ENCODE measurements around the gene RINL.
A peak's percentile ranks its signal among the peaks of the same experiment; 100 is the strongest.
"Not testable (repeated sequence)": the region's sequence is repeated elsewhere in the genome, so short reads cannot be mapped to it uniquely, and the experiment has no call there.

RINL gene

DNA sequence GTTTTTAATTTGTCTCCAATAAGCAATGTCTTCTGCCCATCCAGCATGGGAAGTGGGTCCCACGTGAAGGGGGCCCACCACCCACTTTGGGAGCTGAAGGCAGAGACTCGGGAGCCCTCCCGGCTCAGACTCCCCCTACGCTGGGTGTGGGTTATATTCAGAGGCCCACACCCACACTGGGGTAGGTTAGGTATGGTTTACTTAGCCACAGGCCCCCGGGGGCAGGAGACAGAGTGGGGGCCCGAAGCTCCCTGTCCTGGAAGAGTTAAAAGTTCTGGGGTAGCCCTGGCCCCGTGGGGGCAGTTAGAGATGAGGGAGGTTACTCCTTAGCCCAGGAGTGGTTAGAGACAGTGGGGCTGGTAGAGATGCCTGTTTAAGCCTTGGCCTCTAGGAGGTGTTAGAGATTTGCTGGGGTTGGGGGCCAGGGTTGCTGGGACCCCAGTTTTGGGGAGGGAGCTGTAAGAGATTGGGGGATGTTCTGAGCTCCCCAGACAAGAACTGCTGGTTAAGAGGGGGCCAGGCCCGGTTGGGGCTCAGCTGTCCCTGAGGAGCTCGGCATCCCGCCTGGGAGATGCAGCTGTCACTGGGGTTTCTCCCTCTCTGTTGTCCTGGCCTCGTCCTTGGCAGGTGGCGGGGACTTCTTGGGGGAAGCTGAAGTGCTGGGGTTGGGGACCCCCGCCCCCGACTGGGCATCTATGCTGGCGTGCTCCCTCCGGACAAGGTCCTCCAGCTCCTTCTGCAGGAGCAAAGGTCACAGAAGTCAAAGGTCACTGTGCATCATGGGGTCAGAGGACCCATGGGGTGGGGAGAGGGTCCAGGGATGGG lies 712 bp upstream of the RINL start:
- peak overlapping the region; percentile 92 for H3K4me3 Mint-ChIP-seq
- H3K36me3 Mint-ChIP-seq = peaks cover 20% of the 10 kb centered on the region
- H3K27me3 Mint-ChIP-seq = no peaks in the 10 kb centered on the region
- H3K9me3 Mint-ChIP-seq = no peaks in the 10 kb centered on the region
- peaks cover 46% of the 10 kb centered on the region for H3K4me1 Mint-ChIP-seq
- CTCF ChIA-PET = interaction anchor here (1.2 to 4.3 kb wide), 4 partner anchors 9 to 52 kb away, joined by 4 to 34 read pairs (median 6); partner anchors contain the start of genes MRPS12 and SARS2
- H3K27ac Mint-ChIP-seq = peak overlapping the region; percentile 98
- DNase-seq = peak; percentile 30

DNA sequence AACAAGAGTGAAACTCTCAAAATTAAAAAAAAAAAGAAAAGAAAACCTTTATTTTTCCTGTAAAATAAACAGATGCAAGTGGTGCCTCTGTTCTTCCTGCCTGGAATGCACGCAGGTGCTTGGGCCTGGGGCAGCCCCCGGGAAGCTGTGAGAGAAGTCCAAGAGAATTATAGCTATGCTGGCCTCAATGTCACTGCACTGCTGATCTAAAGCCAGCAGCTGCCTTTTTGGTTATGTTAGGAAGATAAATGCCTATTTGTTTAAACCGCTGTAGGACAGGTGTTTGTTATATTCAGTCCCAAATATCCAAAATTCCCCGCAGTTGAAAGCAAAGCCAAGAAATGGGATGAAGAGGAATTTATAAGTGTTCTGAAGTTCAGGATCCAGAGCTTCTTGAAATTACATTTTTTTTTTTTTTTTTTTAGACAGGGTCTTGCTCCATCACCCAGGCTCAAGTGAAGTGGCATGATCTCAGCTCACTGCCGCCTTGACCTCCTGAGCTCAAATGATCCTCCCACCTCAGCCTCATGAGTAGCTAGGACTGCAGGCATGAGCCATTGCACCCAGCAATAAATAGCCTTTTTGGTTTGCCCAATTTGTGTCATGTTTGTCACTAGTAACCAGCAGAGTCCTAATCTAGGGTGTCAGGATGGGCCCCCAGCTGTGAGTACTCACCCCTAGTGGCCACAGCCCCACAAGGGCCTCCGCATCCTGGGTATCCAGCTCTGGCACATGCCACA lies 2.2 kb downstream of the RINL start:
- Mint-ChIP-seq H3K27me3 (no peaks in the 10 kb centered on the region), H3K36me3 (peaks cover 26% of the 10 kb centered on the region), H3K4me1 (peaks cover 51% of the 10 kb centered on the region), H3K9me3 (no peaks in the 10 kb centered on the region), H3K4me3 (no peak overlapping the region), H3K27ac (peak overlapping the region; percentile 77)
- CTCF ChIA-PET = interaction anchor here (0.6 to 4.3 kb wide), 2 partner anchors 12 to 22 kb away, joined by 4 to 34 read pairs; no protein-coding TSS in a partner anchor
- no peak for DNase-seq

DNA sequence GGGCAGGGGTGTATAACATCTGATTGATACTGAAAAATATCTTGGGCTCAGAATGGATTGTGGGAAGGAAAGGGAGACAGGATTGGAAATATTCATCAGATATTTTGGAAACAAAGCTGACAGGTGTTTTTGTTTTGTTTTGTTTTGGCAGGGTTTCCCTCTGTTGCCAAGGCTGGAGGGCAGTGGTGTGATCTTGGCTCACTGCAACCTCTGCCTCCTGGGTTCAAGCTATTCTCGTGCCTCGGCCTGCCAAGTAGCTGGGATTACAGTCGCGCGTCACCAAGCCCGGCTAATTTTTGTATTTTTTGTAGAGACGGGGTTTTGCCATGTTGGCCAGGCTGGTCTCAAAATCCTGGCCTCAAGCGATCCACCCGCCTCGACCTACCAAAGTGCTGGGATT lies 4.7 kb downstream of the RINL start:
- H3K4me3 Mint-ChIP-seq, DNase-seq, H3K9me3 Mint-ChIP-seq, H3K27me3 Mint-ChIP-seq: not testable (repeated sequence)
- Mint-ChIP-seq H3K4me1 (peaks cover 58% of the 10 kb centered on the region), H3K27ac (peak overlapping the region; percentile 12), H3K36me3 (peaks cover 39% of the 10 kb centered on the region)
- CTCF ChIA-PET = interaction anchor here (0.7 to 1.4 kb wide), 2 partner anchors 26 to 31 kb away, joined by 3 read pairs; no protein-coding TSS in a partner anchor

DNA sequence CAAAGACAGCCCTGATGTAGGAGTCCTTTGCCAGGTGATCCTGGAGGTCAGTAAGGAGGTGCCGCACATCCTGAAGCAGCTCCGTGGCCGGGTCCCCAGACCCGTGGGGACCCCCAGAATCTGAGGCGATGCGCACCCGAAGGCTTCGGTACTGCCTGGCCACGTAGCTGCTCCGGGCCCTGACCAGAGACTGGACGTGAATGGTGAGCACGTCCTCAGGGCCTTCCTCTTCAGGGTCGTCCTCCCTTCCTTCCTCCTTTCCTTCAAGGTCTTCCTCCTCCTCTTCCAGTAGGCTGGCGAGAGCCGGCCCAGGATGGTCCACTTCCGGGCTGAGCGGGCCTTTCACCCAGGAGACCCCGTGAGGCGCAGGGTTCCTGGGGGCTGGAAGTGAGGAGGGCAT lies 7.5 kb downstream of the RINL start:
- H3K27me3 Mint-ChIP-seq = no peaks in the 10 kb centered on the region
- peaks cover 45% of the 10 kb centered on the region for H3K4me1 Mint-ChIP-seq
- DNase-seq = no peak
- H3K27ac Mint-ChIP-seq = peak overlapping the region; percentile 74
- H3K9me3 Mint-ChIP-seq = no peaks in the 10 kb centered on the region
- H3K36me3 Mint-ChIP-seq = peaks cover 35% of the 10 kb centered on the region
- CTCF ChIA-PET = interaction anchor here (1.0 to 2.4 kb wide), 5 partner anchors 13 to 468 kb away, joined by 3 to 10 read pairs (median 4); partner anchors contain the start of genes FAM98C and NFKBIB
- H3K4me3 Mint-ChIP-seq = peak overlapping the region; percentile 69

DNA sequence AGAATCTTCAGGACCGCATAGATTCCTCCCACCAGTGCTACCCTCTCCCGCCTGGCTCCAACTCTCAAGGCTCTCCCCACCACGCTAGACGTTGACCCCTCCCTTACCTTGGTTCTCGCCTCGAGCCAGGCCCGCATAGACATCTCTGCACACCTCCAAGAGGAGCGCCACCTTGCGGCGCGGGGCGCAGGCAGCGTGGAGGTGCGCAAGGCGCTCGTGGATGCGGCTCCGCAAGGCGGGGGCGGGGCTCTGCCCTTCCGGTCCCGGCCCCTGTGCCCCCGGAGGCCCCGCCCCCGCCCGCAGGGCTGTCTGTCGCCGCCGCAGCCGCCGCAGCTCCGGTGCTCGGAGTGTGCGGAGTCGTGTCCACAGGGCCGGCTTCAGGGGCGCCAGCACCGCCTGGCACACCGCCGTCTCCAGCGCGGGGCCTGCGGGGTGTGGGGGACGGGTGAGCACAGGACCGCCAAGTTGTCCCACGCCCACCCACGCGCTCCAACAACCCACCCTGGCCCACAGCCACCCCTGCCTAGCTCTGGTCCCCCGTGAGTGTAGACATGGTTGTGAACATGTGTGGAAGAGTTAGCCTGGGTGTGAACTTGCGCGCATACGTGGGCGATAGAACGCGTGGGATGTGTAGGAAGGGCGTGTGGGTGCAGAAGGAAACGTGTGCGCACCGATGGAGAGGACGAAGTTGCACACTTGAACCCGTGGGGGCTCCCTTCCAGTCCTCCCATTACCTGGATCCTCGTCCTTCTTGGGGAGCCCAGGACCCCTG lies 8.1 kb downstream of the RINL start:
- Mint-ChIP-seq H3K27me3 (no peaks in the 10 kb centered on the region), H3K4me3 (peak overlapping the region; percentile 77), H3K9me3 (peaks cover 3% of the 10 kb centered on the region), H3K4me1 (peaks cover 51% of the 10 kb centered on the region), H3K36me3 (peaks cover 40% of the 10 kb centered on the region), H3K27ac (peak overlapping the region; percentile 81)
- DNase-seq = peak; percentile 95
- CTCF ChIA-PET = interaction anchor here (1.0 to 2.4 kb wide), 11 partner anchors 8 to 467 kb away, joined by 3 to 10 read pairs (median 4); partner anchors contain the start of genes FAM98C, NFKBIB and RINL

DNA sequence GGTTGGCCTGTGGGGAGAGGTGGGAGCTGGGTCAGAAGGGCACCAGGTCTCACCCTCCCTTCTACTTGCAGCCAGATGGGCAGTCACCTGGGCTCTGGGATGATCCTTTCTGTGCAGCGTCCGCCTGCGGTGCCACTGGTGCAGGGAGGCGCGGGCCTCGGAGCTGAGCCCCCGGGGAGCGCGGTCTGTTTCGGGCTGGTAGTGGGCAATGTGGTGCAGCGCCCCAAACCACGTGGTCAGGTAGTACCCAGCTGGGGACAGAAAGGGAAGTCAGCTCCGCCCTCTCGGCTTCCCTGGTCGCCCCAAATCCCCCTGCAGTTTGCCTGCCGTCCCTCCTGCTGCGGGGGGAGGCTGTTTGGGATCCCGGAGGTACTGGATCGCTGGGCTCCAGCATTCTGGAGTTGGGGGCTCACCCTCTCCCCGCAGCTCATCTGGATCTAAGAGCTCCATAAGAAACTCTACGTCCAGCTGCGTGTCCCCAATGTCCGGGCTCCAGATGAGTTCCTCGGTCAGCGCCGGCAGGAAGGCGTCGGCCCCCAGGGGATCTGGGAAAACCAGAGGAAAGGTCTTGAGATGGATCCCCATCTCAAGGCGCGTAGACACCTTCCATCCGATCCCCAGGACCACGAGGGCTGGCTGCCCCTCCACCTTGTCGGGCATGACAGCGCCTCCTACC lies 8.8 kb downstream of the RINL start:
- H3K36me3 Mint-ChIP-seq = peaks cover 47% of the 10 kb centered on the region
- peaks cover 58% of the 10 kb centered on the region for H3K4me1 Mint-ChIP-seq
- peak overlapping the region; percentile 77 for H3K4me3 Mint-ChIP-seq
- CTCF ChIA-PET = interaction anchor here (0.9 to 2.4 kb wide), 10 partner anchors 9 to 467 kb away, joined by 3 to 10 read pairs (median 5); partner anchors contain the start of genes ECH1, FAM98C, HNRNPL and RINL
- H3K27me3 Mint-ChIP-seq = no peaks in the 10 kb centered on the region
- H3K27ac Mint-ChIP-seq = peak overlapping the region; percentile 81
- H3K9me3 Mint-ChIP-seq = peaks cover 6% of the 10 kb centered on the region
- peak; percentile 52 for DNase-seq

DNA sequence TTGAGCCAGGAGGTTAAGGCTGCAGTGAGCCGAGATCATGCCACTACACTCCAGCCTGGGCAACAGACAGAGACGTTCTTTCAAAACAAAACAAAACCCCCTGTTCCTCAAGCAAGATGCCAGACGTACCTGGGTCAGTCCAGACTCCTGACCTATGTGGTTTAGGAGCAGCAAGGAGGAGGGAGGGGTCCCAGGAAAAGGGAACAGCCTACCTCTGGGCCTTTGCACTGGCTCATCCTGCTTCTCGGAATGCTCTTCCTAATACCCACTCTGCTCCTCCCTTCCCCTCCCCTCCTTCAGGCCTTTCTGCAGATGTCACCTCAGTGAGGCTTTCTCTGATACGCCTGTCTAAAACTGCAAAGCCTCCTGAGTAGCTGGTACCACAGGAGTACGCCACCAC lies 9.5 kb downstream of the RINL start:
- Mint-ChIP-seq H3K36me3 (peaks cover 46% of the 10 kb centered on the region), H3K4me3 (peak overlapping the region; percentile 77), H3K27ac (peak overlapping the region; percentile 76), H3K9me3 (peaks cover 6% of the 10 kb centered on the region), H3K4me1 (peaks cover 62% of the 10 kb centered on the region), H3K27me3 (no peaks in the 10 kb centered on the region)
- DNase-seq = no peak
- CTCF ChIA-PET = interaction anchor here (0.9 to 2.4 kb wide), 9 partner anchors 10 to 466 kb away, joined by 3 to 10 read pairs (median 5); partner anchors contain the start of genes ECH1, FAM98C, HNRNPL and RINL

DNA sequence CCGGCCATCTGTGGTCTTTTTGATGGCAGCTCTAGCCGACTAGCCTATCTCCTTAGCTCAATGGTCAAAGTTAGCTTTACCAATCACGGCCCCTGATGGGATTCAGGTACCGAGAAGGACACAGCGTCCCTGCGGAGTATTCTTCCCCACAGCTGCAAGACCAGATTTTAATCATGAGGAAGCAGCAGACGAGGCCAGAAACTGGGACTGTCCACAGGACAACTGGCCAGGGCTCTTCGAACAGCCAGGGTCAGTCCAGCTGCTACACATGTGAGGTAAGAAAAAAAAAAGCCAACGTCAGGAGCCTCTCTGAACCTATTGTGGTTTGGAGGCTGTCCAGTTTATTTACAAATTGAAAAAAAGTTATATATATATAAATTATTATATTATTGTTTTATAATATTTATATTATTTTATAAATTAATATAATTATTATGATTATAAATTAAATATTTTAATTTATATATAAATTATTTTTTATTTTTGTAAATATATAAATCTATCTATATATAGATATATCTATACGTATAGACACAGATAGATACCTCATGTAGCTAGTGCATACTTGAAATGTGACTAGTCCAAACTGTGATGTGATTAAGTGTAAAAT lies 10.8 kb downstream of the RINL start:
- CTCF ChIA-PET = interaction anchor here (1.1 kb wide), 3 partner anchors 18 to 25 kb away, joined by 3 to 4 read pairs (median 3); no protein-coding TSS in a partner anchor
- no peaks in the 10 kb centered on the region for H3K27me3 Mint-ChIP-seq

DNA sequence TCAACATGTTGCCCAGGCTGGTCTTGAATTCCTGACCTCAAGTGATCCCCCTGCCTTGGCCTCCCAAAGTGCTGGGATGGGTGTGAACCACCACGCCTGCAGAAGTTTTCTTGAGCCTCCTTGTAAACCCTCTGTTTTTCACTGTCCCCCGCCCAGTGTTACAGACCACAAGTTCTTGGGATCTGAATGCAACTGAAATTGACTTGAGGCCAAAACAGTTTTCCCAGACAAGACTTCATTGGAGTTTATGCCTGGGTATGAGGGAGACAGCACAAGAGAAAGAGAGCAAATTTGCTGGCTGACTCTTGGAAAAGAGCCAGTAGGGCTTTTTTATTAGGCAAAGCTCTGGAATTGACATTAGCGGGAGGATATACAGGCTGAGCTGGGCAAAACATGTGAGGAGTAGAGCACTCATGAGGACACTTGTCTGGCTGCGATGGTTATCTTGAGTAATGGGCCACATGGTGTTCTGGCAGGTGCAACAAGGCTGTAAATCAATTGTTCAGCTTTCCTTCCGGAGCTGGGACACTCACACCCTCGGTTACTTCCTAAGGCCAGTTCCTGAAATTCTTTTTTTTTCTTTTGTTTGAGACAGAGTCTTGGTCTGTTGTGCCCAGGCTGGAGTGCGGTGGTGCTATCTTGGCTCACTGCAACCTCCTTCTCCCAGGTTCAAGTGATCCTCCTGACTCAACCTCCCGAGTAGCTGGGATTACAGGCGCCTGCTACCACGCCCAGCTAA lies 15.6 kb downstream of the RINL start:
- no peaks in the 10 kb centered on the region for H3K27me3 Mint-ChIP-seq
- H3K4me3 Mint-ChIP-seq = no peak overlapping the region
- H3K4me1 Mint-ChIP-seq = peaks cover 47% of the 10 kb centered on the region
- H3K36me3 Mint-ChIP-seq = peaks cover 24% of the 10 kb centered on the region
- H3K27ac Mint-ChIP-seq = no peak overlapping the region
- CTCF ChIA-PET = no interaction called here
- no peak for DNase-seq
- H3K9me3 Mint-ChIP-seq = peaks cover 6% of the 10 kb centered on the region

More for the DNA sequence above, 10.8 kb downstream of the RINL start:
- Mint-ChIP-seq H3K4me3 (no peak overlapping the region), H3K9me3 (peaks cover 6% of the 10 kb centered on the region), H3K27ac (no peak overlapping the region), H3K4me1 (peaks cover 67% of the 10 kb centered on the region), H3K36me3 (peaks cover 43% of the 10 kb centered on the region)
- no peak for DNase-seq

DNA sequence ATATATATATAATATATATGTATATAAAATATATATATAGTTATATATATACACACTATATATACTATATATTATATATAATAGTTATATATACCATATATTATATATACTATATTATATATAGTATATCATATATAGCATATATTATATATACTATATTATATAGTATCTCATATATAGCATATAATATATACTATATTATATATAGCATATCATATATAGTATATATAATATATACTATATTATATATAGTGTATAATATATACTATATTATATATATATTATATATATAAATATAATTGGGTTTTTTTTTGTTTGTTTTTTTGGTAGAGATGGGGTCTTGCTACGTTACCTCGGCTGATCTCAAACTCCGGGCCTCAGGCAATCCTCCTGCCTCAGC lies 16.7 kb downstream of the RINL start:
- CTCF ChIA-PET = interaction anchor here (1.3 kb wide), 1 partner anchor 8 kb away, joined by 3 read pairs; no protein-coding TSS in a partner anchor
- no peak for DNase-seq
- no peak overlapping the region for H3K4me3 Mint-ChIP-seq
- H3K36me3 Mint-ChIP-seq = peaks cover 21% of the 10 kb centered on the region
- peaks cover 6% of the 10 kb centered on the region for H3K9me3 Mint-ChIP-seq
- H3K4me1 Mint-ChIP-seq = peaks cover 55% of the 10 kb centered on the region
- H3K27me3 Mint-ChIP-seq = peaks cover 1% of the 10 kb centered on the region
- no peak overlapping the region for H3K27ac Mint-ChIP-seq

DNA sequence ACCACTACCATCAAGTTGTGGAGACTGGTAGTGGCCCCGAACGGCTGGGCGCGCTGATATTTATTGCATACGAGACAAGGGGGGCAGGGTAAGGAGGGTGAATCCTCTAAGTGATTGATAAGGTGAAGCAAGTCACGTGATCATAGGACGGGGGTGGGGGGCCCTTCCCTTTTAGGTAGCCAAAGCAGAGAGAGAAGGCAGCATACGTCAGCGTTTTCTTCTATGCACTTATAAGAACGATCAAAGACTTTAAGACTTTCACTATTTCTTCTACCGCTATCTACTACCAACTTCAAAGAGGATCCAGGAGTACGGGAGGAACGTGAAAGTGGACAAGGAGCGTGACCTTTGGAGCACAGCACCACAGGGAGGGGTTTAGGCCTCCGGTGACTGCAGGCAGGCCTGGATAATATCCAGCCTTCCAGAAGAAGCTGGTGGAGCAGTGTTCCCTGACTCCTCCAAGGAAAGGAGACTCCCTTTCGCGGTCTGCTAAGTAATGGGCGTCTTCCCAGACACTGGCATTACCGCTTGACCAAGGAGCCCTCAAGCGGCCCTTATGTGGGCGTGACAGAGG lies 18.4 kb downstream of the RINL start:
- H3K4me1 Mint-ChIP-seq = peaks cover 43% of the 10 kb centered on the region
- DNase-seq, H3K36me3 Mint-ChIP-seq, H3K27ac Mint-ChIP-seq, H3K27me3 Mint-ChIP-seq, H3K9me3 Mint-ChIP-seq, CTCF ChIA-PET, H3K4me3 Mint-ChIP-seq: not testable (repeated sequence)

DNA sequence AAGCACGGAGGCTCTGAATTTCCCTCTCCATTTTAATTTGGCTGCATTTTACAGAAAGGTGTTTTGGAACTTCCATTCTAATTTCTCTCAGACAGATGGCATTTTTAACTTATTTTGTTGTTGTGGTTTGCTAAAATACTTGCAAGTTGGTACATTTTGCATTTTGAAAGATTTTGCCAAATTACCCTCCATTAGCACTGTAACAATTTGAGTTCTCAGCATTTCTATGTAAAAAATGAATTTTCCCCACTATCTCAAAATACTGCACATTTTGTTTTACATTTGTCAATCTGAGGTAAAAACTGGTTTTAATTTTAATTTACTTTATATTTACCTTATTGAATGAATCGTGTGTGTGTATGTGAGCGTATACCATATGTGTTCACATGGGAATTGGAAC lies 21.3 kb downstream of the RINL start:
- CTCF ChIA-PET = interaction anchor here (0.6 to 2.6 kb wide), 4 partner anchors 13 to 74 kb away, joined by 3 to 10 read pairs (median 3); partner anchors contain the start of genes MRPS12 and SARS2
- no peak for DNase-seq
- H3K4me1 Mint-ChIP-seq = peaks cover 38% of the 10 kb centered on the region
- peaks cover 6% of the 10 kb centered on the region for H3K27me3 Mint-ChIP-seq
- no peak overlapping the region for H3K4me3 Mint-ChIP-seq
- peak overlapping the region; percentile 84 for H3K27ac Mint-ChIP-seq
- no peaks in the 10 kb centered on the region for H3K9me3 Mint-ChIP-seq
- H3K36me3 Mint-ChIP-seq = no peaks in the 10 kb centered on the region
